ENCODE data around the gene SF3B6.
"Not testable (repeated sequence)": the region's sequence is repeated elsewhere in the genome, so short reads cannot be mapped to it uniquely, and the experiment has no call there.

SF3B6 gene

DNA sequence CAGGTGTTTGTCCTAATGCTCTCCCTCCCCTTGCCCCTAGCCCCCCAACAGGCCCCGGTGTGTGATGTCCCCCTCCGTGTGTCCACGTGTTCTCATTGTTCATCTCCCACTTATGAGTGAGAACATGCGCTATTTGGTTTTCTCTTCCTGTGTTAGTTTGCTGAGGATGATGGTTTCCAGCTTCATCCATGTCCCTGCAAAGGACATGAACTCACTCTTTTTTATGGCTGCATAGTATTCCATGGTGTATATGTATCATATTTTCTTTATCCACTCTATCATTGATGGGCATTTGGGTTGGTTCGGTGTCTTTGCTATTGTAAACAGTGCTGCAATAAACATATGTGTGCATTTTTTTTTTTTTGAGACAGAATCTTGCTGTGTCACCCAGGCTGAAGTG is 17.1 kb upstream of the SF3B6 start:
- DNase-seq (ENCODE audit: low read depth in 2 of 2) = not testable (repeated sequence)

GRCh38 chr2:24088821-24089359 is 12.8 kb upstream of the SF3B6 start:
- DNase-seq (ENCODE audit: low read depth in 2 of 2) = no peak

GRCh38 chr2:24087032-24087431 is 10.9 kb upstream of the SF3B6 start:
- DNase-seq (ENCODE audit: low read depth in 2 of 2) = no peak

GRCh38 chr2:24086241-24086640 is 10.1 kb upstream of the SF3B6 start:
- no peak for DNase-seq (ENCODE audit: low read depth in 2 of 2)

DNA sequence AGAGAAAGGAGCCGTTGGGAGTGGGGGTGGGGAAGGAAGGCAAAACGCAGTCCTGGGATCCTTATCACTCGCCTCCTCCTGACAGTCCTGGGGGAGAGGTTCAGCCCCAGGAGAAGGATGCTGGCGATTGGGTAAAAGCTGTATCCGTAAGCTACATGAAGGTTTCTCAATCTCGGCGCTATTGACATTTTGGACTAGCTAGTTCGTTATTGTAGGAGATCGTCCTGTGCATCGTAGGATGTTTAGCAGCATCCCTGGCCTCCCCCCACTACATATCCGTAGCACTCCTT is 9.0 kb upstream of the SF3B6 start:
- DNase-seq (ENCODE audit: low read depth in 2 of 2) = no peak

GRCh38 chr2:24084386-24085199 is 8.5 kb upstream of the SF3B6 start, which contains the start of gene TP53I3:
TSS of gene TP53I3 (minus strand) at chr2:24084834. CDS start at chr2:24084326, 508 bp downstream.
- DNase-seq (ENCODE audit: low read depth in 2 of 2) = peak; percentile 51 to 71

DNA sequence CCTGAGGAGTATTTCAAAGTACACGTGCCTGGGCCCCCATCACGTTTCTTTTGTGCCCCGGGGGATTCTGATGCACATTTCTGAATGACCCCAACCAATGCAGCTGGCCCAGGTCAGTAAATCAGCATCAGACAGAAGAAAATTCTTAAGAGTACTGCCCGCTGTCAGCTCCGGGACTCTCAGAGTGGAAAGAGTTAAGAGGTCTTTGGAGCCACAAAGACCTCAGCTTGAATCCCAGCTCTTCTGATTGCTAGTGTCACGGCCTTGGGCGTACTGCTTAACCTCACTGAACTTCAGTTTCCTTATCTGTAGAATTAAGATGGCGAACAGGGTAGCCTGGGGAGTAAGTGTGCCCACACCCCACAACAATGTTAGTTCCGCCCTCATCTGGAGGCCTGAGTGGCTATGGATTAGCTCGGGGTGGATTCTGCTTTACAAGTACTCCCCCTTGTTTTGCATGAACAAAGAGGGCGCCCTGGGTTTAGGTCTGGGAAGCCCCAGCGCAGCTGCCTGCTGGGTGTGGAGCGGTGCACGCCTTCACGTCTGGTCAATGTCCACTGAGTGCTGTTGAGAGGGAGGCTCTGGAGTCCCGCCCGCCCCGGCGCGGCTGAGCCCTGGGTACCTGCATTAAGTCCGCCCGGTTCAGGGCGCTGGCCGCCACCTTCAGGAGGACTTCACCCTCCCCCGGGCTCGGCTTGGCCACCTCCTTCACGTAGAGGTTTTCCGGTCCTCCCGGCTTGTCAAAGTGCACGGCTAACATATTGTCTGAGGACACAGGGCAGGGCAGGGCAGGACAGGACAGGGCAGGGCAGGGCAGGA is 7.7 kb upstream of the SF3B6 start:
- DNase-seq (ENCODE audit: low read depth in 2 of 2) = peak in 1 of 2 donors; percentile 0

DNA sequence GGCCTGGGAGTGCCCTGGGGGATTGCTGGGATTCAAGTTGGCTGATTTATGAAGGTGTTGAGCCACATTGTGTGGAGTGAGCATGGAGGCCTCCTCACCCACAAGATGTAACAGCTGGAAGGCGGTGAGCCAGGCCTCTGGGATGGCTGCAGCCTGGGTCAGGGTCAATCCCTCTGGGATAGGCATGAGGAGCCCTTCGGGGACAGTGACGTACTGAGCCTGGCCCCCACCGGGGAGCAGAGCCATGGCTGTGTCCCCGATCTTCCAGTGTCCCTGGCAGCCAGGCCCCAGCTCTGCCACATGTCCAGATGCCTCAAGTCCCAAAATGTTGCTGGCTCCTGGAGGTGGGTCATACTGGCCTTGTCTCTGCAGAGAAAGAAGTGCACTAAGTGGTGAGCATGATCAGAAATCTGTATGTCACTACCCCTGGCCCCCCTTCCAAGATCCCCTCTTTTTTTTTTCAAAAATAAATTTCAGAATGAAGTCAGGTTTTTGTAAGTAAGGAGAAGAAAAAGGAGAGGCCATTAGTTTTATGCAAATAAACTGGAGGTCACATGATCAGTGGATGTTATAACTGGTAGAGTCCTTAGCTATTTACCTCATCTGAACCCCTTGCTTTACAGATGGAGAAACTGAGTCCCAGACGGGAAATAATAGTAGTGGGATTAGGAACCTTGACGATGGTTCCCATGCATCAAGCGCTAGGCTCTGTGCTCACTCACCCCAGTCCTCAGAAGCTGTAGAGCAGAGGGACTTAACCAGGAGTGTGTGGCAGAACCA is 6.9 kb upstream of the SF3B6 start:
- no peak for DNase-seq (ENCODE audit: low read depth in 2 of 2)

GRCh38 chr2:24080701-24081100 is 4.6 kb upstream of the SF3B6 start:
- DNase-seq (ENCODE audit: low read depth in 2 of 2) = no peak

- DNase-seq (ENCODE audit: low read depth in 2 of 2) = no peak
Measured at GRCh38 chr2:24077879-24078278, 1.8 kb upstream of the SF3B6 start.

GRCh38 chr2:24077535-24077877 is 1.4 kb upstream of the SF3B6 start:
- DNase-seq (ENCODE audit: low read depth in 2 of 2) = no peak

DNA sequence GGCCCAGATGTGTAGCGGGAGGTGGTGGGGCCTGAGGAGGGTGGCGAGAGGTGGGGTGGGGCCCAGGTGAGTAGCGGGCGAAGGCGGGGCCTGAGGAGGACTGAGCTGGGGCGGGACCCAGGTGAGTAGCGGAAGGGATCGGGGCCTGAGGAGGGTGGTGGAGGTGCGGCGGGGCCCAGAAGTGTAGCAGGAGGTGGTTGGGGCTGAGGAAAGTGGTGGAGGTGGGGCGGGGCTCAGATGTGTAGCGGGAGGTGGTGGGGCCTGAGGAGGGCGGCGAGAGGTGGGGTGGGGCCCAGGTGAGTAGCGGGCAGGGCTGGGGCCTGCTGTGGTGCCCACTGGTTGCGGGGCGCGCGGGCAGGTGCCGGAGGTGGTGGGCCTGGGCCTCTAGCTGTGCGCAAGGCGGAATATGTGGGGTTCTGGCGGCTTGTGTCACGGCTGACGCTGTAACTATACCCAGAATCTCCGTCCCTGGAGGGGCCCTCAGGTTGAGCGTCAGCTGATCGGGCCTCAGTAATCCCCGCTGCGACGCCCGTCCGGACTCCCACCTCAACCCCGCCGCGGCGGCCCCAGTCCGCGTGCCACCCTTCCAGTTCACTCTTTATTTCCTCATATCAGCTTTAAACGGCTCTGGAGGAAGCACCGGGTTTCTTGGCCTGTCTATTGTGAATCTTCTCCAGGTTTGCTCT is 866 bp upstream of the SF3B6 start:
- no peak for DNase-seq (ENCODE audit: low read depth in 2 of 2)

DNA sequence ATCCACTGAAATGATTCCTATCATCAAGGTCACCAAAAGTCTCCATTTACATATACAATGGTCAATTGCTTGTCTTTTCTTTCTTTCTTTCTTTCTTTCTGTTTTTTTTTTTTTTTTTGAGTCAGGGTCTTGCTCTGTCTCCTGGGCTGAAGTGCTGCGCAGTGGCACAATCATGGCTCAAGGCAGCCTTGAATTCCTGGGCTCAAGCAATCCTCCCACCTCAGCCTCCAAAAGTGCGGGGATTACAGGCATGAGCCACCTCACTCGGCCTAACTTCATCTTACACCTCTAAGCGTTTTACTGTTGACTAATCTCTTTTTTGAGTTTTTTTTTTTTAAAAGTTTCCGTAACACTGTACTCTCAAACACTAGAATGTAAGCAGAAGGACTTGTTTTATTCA is 867 bp downstream of the SF3B6 start:
- DNase-seq (ENCODE audit: low read depth in 2 of 2) = no peak

DNA sequence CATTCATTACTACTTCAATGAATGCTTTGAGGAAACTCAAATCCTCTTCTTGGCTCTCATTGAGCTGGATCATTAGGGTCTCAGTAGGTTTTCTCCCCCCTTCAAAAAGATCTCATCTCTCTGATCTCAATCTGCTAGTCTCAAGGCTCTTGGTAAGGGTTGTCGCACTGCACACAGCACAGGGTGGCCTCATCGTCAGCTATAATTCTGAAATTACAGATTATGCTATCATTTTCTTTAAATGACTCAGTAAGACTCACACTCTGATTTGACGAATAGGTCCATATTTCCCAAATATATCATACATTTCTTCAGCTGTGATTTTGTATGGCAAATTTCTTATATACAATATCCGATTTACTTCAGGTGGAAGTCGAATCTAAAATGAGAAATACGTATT is 2.3 kb downstream of the SF3B6 start:
- DNase-seq (ENCODE audit: low read depth in 2 of 2) = no peak

GRCh38 chr2:24072259-24072658 is 3.9 kb downstream of the SF3B6 start:
- no peak for DNase-seq (ENCODE audit: low read depth in 2 of 2)

- DNase-seq (ENCODE audit: low read depth in 2 of 2) = no peak
Measured at GRCh38 chr2:24065341-24065740, 10.8 kb downstream of the SF3B6 start.

DNA sequence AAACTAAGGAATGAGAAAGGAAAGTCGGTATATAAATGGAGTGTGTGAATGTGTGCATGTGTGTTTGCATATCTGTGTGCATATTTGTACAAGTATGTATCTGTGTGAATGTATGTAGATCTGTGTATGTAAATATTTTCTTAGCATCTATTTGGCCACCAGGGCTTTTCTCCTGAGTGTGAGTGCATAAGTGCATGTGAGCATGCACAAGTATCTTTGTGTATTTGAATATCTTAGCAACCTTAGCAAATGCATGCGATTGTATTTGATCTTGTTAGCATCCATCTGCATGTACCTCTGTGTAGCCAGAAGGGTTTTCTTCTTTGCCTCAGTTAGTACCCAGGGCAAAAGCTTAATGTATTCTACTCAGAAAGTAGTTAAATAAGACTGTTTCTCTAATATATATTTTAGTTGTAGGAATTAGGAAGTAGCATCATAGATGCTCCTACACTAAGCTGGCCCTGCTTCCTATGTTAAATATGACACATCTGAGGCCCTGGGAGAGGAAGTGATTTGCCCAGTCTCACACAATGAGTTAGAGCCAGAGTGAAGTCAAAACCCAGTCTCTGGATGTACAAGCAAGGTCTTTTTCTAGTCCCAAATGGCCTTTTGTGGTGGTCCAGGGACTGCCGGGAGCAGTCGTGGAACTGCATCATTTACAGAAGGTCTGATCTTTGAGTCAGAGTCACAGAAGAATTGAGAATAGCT is 17.4 kb downstream of the SF3B6 start:
- no peak for DNase-seq (ENCODE audit: low read depth in 2 of 2)

GRCh38 chr2:24055750-24056149 is 20.4 kb downstream of the SF3B6 start:
- DNase-seq (ENCODE audit: low read depth in 2 of 2) = no peak

GRCh38 chr2:24054366-24055010 is 21.6 kb downstream of the SF3B6 start:
- no peak for DNase-seq (ENCODE audit: low read depth in 2 of 2)

- DNase-seq (ENCODE audit: low read depth in 2 of 2) = no peak
Measured at GRCh38 chr2:24052951-24053350, 23.2 kb downstream of the SF3B6 start.

DNA sequence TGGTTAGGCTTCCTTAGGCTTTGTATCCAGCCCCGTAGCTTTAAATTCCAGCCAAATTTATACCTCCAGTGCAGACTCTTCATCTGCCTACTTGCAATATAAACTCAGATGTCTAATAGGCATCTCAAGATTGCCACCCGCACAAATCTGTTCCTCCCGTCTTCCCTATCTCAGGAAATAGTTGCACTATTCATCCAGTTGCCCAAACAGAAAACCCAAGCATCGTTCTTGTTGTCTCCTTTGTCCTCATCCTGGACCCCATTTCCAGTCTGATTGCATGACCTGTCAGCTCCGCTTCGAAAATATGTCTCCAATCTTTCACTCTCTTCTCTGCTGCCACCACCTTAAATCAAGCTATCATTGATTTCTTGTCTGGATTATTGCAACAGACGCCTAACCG is 24.3 kb downstream of the SF3B6 start:
- no peak for DNase-seq (ENCODE audit: low read depth in 2 of 2)

All from stimulated activated CD4-positive, alpha-beta T cell treated with anti-CD3 and anti-CD28 coated beads, Interleukin-1b, Interleukin-23, amount 100 ng/mL, for 1 hour (primary cell).